ENCODE results near the gene RBP5.

GRCh38 chr12:7114008-7114407 lies 14.7 kb downstream of the RBP5 start:
- TF ChIP-seq CTCF (IDR thresholded peaks at IDR 0.05): no peak
- no peak for TF ChIP-seq POLR2AphosphoS5 (IDR thresholded peaks at IDR 0.05)

Measured in stomach (tissue), 4 donors.